Limb (tissue), 2 donors: ENCODE results near the gene AK2.
"Not testable (repeated sequence)": the region's sequence is repeated elsewhere in the genome, so short reads cannot be mapped to it uniquely, and the experiment has no call there.

Experiments
- DNase-seq, 2 donors: peaks; one replicate each; pipeline ENCODE4 v3.0.0-alpha.2; 2016; ENCODE audit errors: extremely low spot score in 2 of 2

AK2 gene

GRCh38 chr1:33001282-33001681 lies 35.4 kb downstream of the AK2 start:
- DNase-seq, result no peak

GRCh38 chr1:33000427-33001026 lies 36.2 kb downstream of the AK2 start:
- no peak for DNase-seq

- DNase-seq, result no peak
Observed at GRCh38 chr1:32998997-32999396, 37.7 kb downstream of the AK2 start.

DNA sequence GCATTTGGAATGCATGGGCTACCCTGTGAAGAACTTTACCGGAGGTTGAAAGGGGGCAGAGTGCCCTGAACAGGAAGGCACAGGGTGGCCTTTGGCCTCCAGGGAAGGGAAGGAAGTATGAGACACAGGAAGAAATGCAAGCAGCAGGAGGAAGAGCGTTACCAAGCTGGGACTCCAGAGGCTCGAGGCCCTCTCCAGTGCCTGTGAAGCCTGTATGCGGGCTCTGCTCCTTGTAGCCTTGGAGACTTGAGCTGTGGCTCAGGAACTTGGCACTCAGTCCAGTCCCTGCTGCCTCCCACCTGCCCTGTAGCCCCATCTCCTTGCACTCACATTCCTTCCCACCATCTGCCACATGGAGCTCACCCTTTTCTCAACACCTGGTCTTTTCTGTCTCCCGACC lies 38.6 kb downstream of the AK2 start:
- DNase-seq, result no peak

GRCh38 chr1:32997381-32997891 lies 39.2 kb downstream of the AK2 start:
- DNase-seq, result no peak

GRCh38 chr1:32993324-32993636 lies 43.4 kb downstream of the AK2 start:
- DNase-seq, result not testable (repeated sequence)

GRCh38 chr1:32992489-32993323 lies 44.0 kb downstream of the AK2 start:
- peak in 1 of 2 donors; percentile 60 for DNase-seq

DNA sequence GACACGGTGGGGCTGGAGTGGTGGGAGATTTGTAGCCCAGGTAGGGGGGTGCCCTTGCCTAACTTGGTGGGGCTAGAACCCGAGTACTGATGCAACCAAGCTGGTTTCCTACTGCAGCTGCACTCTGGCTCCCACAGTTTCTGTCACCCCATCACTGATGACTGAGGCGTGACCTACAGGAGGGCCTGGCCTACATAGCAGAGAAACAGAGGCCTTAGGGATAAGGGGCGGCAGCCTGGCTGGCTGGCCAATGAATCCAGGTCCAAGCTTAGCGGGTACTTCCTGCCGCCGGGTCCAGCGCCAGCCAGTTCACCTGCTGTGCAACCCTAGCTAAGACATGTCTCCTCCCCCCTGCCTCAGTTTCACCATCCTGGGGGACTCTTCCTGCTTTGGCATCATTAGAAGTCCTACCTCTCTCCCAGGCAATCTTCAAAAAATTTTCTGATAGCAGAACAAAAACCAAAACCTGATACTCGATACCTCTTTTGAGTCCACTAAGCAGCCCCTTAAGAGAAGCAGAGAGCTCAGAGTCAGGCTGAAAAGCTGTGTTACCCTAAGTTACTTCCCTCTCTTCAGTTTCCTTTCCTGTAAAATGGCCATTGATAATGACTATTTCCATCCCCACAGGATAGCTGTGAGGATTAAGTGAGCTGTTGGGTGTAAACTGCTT lies 44.7 kb downstream of the AK2 start:
- DNase-seq, result no peak

DNA sequence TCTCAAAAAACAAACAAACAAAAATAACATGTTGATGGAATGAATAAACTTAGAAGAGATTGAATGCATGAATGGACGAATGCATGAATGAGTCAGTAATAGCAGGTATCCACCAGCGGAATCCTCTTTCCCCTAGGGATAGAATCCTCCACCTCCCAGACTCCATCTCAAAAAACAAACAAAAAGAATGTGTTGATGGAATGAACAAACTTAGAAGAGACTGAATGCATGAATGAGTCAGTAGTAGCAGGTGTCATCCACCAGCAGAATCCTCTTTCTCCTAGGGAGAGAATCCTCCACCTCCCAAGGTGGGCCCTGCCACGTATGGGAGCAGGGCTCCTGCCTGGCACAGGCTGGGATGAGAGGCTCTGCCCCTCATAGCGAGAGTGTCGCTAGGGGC lies 45.3 kb downstream of the AK2 start:
- no peak for DNase-seq

DNA sequence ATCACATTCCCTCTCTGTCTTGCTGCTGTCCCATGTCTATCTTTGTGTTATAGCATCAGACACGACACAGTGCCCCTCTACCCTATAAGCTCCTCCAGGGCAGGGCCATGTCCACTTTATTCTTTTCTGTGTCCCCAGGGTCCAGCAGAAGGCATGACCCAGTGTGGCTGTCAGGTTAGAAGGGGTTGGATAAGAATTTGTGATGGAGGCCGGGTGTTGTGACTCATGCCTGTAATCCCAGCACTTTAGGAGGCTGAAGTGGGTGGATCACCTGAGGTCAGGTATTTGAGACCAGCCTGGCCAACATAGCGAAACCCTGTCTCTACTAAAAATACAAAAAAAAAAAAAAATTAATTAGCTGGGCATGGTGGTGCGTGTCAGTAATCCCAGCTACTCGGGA lies 45.8 kb downstream of the AK2 start:
- DNase-seq, result no peak

- DNase-seq, result no peak
Observed at GRCh38 chr1:32989160-32990050, 47.3 kb downstream of the AK2 start.

DNA sequence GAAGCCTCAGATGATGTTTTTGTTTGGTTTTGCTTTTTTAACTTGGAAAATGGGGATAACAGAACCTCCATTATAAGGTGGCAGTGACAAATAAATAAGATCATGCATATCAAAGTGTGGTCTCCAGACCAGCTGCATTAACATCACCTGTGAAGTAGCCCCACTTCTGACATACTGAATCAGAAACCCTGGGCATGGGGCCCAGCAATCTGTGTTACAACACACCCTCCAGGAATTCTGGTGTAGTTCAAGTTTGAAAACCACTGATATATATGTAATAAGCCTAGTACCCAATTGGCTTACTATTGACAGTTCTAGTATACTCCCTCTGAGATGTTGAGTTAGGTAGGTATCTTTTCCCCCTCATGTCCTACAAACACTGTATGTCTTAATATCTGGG lies 48.0 kb downstream of the AK2 start:
- DNase-seq, result no peak

- no peak for DNase-seq
Observed at GRCh38 chr1:32985226-32985625, 51.5 kb downstream of the AK2 start.

GRCh38 chr1:32984455-32985171 lies 52.1 kb downstream of the AK2 start:
- DNase-seq, result peak in 1 of 2 donors; percentile 48

DNA sequence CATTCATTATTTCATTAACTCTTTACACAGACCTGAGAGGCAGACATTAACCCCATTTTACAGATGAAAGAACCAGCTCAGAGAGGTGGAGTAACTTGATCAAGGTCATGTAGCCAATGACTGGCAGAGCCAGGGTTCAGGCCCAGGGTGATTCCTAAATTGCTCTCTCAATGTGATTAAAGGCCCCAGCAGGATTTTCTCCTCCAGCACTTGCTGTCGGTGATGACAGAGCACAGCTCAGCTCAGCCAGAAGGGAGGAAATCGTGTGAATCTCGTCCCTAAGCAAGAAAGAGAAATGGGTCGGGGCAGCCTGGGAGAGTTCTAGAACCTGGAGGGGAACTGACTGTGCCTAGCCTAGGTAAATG lies 52.6 kb downstream of the AK2 start:
- DNase-seq, result no peak

DNA sequence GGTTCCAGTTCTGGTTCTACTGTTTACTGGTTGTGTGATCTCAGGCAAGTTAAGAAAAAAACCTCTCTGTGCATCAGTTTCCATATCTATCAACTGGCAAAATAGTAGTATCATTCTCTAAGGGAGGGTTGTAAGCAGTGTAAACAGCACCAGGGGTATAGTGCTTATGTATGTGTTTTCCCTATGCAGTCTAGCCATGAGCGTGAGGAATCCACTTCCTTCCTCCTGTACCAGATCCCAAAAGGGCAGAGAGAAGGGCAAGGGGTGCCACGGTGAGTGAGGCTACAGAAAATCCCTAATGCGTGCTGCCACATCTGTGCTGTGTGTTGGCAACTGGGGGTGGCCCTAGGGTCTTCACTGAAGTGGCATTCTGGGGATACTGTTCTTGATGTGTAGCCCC lies 53.7 kb downstream of the AK2 start:
- no peak for DNase-seq

DNA sequence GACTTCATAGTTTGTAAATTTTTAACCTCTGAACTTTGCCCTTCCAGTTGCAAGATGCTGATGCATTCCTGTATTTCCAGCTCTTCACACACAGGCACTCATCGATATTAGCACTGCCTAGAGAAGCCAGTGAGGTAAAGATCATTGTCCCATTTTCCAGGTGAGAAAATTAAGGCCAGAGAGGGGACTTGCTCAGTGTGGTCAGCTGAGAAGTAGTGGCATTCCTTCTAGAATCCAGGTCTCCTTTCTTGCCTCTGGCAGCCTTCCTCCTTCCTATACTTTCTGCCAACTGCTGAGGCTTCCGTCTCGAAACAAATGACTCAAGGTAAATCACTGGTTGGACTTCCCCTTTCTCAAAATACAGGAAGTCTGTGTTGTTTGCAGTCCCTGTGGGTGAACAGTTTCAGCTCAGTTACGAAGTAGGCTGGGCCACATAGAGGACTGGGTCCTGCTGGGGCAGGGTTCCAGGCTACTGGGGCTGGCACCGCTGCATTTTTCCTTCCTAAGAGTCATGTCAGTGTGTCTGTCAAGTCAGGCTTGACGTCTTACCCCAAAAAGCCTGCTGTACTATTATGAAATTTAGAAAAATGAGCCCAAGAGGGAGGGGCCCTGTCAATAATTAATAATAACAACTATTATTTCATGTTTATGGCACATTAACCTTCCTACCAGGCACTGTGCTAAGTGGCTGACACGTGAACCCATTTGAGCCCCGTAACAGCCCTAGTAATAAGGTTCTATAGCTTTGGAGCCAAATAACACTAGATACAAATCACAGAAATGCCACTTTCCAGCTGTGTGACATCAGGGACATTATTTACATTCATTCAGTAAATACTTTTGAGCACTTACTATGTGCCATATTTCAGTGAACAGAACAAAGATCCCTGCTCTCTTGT lies 55.4 kb downstream of the AK2 start:
- no peak for DNase-seq

- DNase-seq, result no peak
Observed at GRCh38 chr1:32980080-32980479, 56.6 kb downstream of the AK2 start.

GRCh38 chr1:32978854-32979253 lies 57.8 kb downstream of the AK2 start:
- no peak for DNase-seq

DNA sequence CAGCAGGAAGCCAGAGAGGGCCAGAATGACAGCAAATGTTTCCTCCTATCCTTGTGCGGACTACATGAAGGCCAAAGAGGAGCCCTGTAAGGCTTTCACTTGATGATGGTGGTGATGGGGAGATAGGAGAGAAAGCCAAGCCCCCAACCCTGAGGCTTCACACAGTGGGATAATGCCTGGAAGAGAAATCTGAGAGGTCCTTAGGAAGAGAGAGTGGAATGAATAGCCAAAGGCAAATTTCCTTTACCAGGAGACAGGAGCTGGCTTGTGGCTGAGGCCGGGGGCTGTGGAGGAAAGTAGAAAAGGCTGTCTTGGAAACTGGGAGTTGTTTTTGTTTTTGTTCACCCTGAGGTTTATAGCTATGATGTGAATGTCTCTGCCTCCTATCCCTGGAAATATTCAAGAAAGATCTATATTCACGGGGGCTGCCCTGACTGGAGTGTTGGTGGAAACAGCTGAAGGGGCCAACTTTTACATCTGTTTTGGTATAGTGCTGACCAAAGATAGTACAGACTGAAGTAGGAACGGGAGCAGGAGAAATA lies 59.1 kb downstream of the AK2 start:
- no peak for DNase-seq
